Skeletal muscle cell (primary cell): ENCODE data around the gene RNF25.

ENCODE experiments used
- DNase-seq: peaks from one replicate; pipeline ENCODE4 v3.0.0-alpha.2; 2010; ENCODE audit warnings: low read depth
- H3K4me3 ChIP-seq: 2 replicates; pipeline ENCODE4 v1.5.1; 2011; ENCODE audit warnings: low read depth, mild to moderate bottlenecking, control low read depth, low read length, moderate library complexity

The RNF25 gene, protein sequence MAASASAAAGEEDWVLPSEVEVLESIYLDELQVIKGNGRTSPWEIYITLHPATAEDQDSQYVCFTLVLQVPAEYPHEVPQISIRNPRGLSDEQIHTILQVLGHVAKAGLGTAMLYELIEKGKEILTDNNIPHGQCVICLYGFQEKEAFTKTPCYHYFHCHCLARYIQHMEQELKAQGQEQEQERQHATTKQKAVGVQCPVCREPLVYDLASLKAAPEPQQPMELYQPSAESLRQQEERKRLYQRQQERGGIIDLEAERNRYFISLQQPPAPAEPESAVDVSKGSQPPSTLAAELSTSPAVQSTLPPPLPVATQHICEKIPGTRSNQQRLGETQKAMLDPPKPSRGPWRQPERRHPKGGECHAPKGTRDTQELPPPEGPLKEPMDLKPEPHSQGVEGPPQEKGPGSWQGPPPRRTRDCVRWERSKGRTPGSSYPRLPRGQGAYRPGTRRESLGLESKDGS

GRCh38 chr2:218671654-218672566 lies at the start of gene RNF25, which contains the start of gene STK36:
Gene RNF25, minus strand, starts transcription at chr2:218672002. Its CDS starts 32 bp downstream, at chr2:218671970.
Gene STK36, plus strand, starts transcription at chr2:218672086. Its CDS starts 744 bp downstream, at chr2:218672830.
- H3K4me3 ChIP-seq = peak within 1 kb of the TSS; percentile 88
- peak; percentile 64 for DNase-seq

DNA sequence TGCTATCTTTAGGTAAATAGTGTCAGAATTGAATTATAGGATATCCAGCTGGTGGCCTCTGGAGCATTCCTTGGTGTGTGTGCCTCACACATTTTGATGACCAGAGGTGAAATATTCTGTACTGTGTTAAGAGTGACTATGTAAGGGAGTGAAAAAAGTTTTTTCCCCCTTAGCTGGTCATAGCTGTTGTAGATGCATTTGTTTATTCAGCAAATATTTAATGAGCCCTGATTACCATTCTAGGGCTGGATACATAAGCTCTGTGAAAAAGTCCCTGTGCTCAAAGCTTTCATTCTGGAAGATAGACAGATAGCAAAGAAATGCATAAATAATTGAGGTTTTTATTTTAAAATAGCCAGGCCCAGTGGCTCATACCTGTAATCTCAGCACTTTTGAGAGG lies 49.7 kb upstream of the RNF25 start:
- H3K4me3 ChIP-seq = no peak overlapping the region
- no peak for DNase-seq

DNA sequence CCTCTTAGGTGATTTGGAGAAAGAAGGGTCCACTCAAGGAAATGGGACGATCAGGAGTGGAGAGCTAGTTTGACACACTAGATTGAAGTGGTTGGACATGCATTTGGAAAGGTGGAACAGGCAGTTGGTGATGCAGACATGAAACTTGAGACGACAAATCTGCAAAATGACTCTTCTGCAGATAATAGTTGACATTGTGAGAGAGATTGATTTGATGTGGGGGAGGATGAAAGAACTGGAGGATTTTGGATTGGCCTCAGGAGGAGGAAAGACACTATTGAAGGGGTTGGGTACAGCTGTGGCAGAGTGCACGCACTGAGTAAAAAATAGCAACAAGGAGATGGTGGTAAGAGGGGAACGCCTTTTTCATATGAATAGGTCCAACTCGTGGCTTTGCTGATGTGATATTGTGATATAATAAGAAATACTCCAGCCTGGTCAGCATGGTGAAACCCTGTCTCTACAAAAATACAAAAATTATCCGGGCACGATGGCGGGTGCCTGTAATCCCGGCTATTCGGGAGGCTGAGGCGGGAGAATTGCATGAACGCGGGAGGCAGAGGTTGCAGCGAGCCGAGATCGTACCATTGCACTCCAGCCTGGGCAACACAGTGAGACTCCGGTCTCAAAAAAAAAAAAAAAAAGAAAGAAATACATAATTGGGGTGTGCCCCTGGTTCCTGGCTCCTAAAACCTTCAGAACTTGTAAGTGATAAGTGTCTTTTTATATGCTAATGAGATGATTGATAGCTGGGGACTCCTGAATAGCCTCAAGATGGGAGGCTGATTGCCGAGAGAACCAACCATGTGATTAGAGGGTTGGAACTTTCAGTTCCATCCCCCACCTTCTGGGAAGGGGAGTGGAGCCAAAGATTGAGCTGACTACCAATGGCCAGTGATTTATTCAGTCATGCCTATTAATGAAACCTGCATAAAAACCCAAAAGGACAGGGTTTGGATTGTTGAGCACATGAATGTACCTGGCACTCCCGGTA lies 48.5 kb upstream of the RNF25 start:
- H3K4me3 ChIP-seq = no peak overlapping the region
- no peak for DNase-seq

DNA sequence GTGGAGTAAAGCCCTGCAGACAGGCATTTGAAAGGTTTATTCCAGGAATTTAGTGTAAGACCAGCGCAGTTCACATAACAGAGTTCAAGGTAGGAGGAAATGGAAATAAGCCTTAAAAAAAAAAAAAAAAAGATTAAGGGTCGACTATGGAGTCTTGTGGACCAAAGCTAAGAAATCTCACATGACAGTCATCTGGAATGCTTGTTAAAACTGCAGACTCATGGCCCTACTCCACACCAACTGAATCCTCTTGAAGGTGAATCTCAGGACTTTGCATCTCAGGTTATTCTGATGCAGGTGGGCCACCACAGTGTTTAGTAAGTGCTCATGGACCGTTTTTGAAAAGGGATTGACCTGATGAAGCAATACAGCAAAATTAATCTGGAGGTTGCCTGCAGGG lies 47.7 kb upstream of the RNF25 start:
- no peak for DNase-seq
- H3K4me3 ChIP-seq = no peak overlapping the region

DNA sequence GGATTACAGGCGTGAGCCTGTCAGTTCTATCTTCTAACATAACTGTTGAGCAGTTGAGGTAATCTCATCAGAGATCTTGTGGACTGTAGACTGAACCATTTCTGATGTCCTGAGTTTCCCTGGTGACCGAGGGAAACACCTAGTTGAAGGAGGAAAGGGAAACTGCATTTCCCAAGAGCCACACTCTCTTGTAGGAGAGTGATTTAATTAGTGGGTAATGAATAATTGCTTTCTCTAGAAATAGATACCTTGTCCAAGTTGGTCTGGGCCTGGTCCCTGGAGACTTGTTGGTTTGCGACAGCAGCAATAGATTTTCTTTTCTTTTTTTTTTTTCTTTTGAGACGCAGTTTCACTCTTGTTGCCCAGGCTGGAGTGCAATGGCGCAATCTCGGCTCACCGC lies 46.3 kb upstream of the RNF25 start:
- no peak overlapping the region for H3K4me3 ChIP-seq
- DNase-seq = no peak

DNA sequence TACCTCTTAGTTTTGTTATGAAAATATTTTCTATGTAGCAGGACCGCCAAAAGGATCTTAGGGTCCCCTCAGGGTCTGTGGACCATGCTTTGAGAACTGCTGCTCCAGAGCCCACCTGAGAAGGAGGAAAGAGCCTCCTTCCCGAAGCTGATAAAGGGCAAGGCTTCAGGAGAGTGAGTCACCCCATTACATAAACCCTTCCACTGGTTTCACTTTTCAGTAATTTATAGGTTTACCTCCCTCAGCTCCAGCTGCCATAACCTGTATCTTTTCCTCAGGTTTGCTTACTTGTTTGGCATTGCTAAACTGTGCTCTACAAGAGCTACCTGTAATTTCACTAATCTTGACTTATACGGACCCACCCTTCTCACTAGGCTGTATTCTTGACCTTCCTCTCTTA lies 45.5 kb upstream of the RNF25 start:
- DNase-seq = no peak
- no peak overlapping the region for H3K4me3 ChIP-seq

GRCh38 chr2:218716070-218716469 lies 44.3 kb upstream of the RNF25 start:
- no peak for DNase-seq
- H3K4me3 ChIP-seq = no peak overlapping the region

- H3K4me3 ChIP-seq = no peak overlapping the region
- no peak for DNase-seq
Observed at GRCh38 chr2:218713922-218714321, 42.1 kb upstream of the RNF25 start.

- no peak for DNase-seq
- H3K4me3 ChIP-seq = peak overlapping the region; percentile 94
Observed at GRCh38 chr2:218711550-218711929, 39.7 kb upstream of the RNF25 start.

DNA sequence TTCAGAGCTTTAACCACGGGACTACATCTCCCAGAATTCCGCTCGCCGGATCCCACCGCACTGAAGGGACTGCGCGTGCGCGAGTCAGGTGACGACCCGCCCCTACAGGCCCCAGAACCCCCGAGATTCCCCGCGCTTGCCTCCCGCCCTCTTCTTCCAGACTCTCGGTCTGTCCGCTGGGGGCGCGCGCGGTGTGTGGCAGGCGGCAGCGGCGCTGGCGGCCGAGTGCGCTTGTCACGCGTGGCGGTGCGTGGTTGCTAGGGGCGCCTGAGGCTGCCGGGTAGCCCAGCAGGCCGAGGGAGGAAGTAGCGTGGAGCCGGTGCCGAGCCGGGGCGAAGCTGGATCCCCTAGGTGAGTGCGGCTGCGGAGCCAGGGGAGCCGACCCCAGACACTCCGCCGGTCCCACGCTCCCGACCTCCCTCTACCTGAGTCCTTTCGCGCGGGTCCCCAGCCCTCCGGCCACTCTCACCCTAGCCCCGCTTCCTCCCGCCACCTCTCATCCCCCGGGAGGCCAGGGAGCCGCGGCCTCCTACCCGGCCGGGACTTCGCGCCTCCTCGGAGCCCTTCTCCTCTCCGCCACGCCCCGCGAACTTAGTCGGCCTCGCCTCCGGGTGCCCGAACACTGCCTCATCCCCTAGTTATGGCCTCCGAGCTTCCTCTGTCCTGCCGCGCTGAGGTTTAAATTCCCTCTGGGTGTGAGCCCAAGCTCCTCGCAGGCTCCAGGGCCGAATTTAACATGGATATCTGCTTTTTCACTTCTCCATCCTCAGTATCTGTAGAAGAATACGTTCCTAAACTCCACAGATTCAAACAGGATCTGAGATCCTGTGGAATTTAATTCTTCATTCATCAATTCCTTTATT lies 39.1 kb upstream of the RNF25 start, which contains the start of gene TTLL4:
Gene TTLL4 (plus strand): TSS at position 149 of the 863 bp plus-strand sequence. CDS start 26,842 bp downstream, outside the sequence.
- peak; percentile 77 for DNase-seq
- H3K4me3 ChIP-seq = peak within 1 kb of the TSS; percentile 94

GRCh38 chr2:218710334-218710686 lies 38.5 kb upstream of the RNF25 start:
- no peak for DNase-seq
- H3K4me3 ChIP-seq = peak overlapping the region; percentile 94

GRCh38 chr2:218709908-218710307 lies 38.1 kb upstream of the RNF25 start:
- peak overlapping the region; percentile 94 for H3K4me3 ChIP-seq
- DNase-seq = no peak

DNA sequence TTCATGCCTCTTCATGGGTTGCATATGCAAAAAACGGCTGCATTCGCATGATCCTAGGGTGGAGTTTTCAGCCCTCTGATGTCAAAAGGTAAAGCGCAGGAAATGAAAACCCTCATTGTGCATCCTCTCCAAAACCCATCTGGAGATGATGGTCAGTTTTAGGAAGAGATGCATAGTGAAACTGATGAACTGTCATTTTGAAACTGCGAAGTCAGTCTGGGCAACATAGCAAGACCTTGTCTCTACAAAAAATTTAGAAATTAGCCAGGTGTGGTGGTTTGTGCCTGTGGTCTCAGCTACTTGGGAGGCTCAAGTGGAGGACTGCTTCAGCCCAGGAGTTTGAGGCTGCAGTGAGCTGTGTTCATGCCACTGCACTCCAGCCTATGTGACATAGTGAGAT lies 36.3 kb upstream of the RNF25 start:
- no peak for DNase-seq
- H3K4me3 ChIP-seq = no peak overlapping the region

GRCh38 chr2:218703341-218703740 lies 31.5 kb upstream of the RNF25 start:
- DNase-seq = no peak
- H3K4me3 ChIP-seq = no peak overlapping the region

DNA sequence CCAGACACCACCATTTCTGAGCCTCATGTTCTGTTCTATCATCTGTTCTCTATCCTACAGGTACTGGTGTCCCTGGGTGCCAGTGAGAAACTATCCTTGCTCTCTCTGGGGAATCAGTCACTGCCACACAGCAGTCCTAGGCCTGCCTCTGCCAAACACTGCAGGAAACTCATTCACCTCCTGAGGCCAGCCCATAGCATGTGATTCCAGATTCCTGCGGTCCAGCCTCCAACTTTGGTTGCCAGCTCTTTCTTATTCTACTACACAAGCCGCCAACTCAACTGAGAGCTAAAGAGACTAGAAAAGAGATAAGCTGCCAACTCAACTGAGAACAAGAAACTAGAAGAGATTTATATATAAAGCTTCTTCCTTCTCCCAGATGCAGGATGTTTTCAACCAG lies 30.0 kb upstream of the RNF25 start:
- H3K4me3 ChIP-seq = no peak overlapping the region
- DNase-seq = no peak

- H3K4me3 ChIP-seq = no peak overlapping the region
- no peak for DNase-seq
Observed at GRCh38 chr2:218698885-218699284, 27.1 kb upstream of the RNF25 start.

DNA sequence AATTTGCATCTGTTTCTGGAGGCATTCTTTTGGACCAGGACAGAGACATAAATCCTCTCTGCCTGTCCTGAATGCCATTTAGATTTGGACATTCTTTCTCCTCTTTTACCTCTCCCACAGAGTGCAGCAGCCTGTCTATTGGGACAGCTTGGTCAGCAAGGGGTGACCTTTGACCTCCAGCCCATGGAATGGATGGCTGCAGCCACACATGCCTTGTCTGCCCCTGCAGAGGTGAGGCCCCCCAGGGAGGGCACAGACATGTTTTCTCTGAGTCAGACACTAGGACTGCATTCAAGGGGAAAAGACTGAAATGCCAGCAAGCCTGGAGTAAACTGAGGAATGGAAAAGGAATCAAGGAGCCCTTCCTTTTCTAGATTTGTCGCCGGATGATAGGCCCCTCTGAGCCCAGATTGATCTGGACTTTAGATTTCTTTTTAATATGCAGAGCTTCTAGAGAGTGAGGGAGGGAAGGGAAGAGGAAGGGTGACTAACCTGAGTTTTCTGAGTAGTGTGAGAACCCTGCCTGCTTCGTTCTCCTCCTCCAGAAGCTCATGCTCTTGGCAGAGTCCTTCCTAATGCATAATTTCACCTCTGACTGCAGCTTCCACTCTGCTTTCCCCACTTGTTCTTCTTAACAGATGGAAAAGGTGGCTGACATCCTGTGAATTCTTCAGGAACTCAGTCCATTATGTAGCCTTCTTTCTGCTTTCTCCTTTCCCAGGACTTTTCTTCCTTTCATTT lies 22.8 kb upstream of the RNF25 start:
- no peak overlapping the region for H3K4me3 ChIP-seq
- DNase-seq = no peak

DNA sequence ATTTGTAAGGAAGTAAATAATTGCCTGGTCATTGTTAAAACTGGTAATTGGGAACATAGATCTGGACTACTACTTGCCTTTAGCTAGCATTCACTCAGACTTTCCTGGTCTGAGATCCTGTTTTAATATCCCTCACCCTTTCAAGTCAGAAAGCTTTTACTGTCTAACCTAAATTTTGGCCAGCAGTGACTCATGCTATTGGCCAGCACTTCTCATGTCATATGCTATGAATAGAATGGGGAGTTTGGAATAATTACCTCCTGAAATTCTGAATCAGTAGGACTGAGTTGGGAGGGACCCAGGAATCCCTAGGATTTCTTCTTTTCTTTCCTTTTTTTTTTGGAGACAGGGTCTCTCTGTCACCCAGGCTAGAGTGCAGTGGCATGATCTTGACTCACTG lies 19.4 kb upstream of the RNF25 start:
- no peak overlapping the region for H3K4me3 ChIP-seq
- DNase-seq = no peak
